GM18511 (cell line): ENCODE results near the gene PTER.

Experiments
- ATAC-seq: cut with Tn5 transposase; IDR thresholded peaks from one replicate; pipeline ENCODE4 v1.9.1; 2021; ENCODE audit warnings: mild to moderate bottlenecking, moderate library complexity; ENCODE audit not compliant: unreplicated experiment

Gene PTER

DNA sequence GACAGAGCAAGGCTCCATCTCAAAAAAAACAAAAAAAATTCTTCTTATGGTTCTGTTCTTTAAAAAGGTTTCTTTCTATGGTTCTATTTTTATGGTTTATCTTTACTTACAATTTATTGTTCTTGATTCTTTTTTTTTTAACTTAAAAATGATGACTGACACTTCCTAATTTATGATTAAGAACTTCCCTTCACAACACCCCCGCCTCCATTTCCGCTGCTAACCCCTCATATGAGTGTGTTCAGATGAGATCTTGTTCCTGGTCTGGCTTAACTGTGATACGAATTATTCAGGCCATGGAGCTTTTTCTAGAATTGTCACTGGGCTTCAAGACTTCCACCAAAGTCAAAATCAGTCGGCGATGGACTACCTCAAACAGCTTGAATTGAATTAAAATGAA lies 33.9 kb downstream of the PTER start:
- no peak for ATAC-seq

DNA sequence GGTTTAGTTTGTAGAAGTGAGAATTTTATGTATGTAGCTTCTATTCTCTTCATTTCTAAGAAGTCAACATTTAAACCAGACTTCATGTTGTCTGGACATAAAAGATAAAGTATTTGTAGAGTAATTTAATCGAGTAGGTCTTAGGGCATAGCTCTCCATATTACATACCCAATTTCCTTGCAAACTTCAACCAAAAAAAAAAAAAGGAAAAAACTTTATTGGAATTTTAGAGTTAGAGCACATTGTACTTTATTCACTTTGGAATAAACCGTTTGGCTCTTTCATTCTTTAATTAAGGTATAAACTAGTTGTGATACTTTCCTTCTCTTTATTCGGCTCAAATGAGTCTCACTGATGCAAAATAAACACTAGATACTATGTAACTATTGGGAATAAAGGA lies 36.0 kb downstream of the PTER start:
- no peak for ATAC-seq

DNA sequence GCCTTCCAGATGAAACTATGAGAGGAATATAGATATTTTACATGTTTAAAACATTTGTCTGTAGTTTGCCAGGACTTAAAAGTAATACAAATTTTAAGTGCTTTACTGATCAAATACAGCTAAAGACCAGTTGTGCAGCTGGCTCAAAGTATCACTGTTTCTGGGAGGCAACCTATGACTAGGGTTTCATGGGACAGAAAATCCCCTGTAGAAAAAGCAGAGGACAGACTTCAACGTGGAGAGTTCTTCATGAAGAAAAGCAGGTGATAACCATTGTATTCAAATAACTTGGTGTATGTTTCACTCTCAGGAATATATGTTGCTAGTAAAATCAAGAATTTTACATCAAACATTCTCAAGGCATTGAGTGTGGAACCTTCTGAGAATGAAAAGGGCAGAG lies 40.9 kb downstream of the PTER start:
- ATAC-seq: no peak

DNA sequence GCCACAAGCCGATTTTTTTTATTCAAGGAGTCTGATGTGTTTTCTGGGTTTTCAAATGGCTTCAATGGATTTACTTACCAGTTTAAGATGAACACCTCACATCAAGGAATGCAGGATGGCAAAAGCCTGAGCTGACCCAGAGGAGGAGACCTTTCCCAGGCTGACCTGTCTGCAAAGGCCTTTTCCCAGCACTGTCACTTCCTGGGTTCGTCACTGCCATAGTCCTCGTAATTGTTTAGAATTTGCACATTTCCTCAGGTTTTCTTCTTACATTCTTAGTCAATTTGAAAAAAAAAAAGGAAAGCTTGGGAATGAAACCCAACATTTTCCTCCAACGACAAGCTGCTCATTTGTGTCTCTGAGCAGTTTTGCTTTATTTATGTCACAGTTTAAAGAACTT lies 42.0 kb downstream of the PTER start:
- ATAC-seq: no peak

DNA sequence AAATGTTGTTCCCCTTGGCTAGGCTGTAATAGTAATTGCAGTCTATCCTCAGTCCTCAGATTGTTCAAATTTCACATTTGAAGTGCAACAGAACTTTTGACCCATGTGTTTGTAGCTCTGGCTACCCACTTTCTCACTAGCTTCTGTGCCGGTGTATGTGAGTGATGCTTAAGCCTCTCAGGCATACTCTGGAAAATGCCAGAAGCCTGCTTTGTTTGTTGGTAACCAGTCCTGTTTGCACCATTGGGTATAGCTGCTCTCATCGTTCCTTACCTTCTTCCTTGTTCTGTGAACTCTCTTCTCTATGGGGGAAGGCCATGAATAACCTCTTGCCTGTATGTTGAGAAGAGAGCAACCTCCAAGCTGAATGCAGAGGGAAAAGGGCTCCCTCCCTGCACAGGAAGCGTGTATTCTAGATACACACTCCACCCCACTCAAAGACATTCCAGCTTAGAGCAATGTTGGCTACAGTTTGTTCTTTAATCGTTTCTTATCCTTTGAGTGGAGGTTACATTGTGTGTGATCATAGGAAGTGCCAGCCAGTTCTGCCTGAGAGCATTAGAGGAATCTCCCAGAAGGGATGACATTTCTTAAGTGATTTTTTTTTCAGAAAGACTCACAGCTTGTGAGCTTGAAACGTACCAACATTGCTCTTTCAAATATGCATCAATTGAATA lies 44.4 kb downstream of the PTER start:
- no peak for ATAC-seq

DNA sequence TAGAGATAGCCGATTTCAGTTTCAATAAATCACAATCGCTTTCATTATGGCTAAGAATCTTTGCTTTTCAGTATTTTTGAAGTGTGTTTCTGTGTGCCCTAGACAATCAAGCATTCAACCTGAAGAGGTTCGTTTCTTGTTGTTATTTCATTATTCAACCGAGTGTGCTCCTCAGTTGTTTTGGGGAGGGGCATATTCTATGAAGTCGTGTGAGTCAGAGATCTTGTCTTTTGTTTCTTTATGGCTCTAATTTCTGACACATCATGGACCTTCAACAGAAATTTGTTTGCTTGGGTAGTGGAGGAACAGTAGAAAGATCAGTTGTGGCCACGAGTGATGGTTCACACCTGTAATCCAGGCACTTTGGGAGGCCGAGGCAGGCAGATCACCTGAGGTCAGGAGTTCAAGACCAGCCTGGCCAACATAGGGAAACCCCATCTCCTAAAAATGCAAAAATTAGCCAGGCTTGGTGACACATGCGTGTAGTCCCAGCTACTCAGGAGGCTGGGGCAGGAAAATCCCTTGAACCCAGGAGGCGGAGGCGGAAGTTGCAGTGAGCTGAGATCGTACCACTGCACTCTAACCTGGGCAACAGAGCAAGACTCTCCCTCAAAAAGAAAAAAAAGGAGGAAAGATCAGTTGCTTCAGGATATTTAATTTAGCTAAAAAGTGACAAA lies 46.6 kb downstream of the PTER start:
- ATAC-seq: no peak

DNA sequence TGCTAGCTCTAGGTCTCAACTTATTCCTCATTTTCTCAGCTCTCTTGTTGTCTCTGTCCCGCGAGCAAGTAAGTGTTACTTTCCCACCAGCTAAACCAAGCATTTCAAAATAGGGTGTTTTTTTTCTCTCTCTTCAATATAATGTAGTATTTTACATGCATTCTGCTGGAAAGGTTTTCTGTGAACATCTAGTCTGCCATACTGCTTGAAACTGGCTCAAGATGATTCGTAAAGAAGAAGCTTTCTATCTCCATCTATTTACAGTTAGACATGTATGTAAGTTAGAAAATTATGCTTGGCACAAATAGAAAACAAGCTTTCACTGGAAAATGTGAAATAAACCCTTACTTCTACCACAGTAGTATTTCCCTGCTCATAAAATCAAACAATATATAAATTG lies 53.7 kb downstream of the PTER start:
- ATAC-seq: no peak

DNA sequence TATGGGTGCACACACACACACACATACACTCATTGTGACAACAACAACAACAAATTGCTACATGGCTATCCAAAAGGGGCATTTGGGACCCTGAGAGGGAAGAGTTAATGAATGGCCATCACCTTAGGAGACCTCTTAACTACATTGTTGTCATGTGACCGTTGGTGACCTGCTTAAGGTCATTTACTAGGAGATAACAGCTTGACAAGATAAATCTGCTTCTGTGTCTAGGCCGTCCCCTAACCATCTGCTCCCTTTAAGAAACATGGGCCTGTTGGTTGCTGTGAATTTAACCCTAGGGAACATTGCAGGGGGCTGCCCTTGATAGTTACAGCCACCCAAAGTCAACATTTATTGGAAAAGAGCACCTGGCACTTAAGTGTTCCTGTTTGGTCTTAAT lies 55.1 kb downstream of the PTER start:
- ATAC-seq: no peak

DNA sequence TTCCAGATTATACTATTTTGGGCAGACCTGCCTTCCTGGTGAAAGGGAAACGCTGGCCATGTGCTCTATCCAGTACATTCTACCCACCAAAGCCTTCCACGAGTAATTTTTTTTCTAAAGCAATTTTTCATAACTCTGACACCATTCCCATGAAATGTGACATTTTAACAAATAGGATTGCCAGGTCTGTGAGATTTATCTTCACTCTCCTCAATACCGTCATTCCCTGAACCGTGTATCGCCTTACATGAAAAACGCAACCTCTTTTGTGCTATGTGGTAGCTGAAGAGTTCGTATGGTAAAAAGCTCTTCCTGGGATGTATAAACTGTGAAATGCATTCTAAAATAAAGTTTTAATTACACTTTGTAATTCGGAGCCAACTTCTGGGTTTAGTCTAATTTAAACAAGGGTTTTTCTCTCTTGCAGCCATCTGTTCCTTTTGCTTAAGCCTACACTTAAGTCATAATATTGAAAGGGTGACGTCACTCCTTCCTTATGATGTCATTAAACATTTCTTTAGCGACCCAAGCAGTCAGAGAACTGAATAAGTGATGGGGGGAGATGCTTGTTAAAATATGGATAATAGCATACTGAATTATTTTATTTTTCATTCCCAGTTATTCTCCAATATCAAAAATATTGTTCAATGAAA lies 57.2 kb downstream of the PTER start:
- no peak for ATAC-seq

DNA sequence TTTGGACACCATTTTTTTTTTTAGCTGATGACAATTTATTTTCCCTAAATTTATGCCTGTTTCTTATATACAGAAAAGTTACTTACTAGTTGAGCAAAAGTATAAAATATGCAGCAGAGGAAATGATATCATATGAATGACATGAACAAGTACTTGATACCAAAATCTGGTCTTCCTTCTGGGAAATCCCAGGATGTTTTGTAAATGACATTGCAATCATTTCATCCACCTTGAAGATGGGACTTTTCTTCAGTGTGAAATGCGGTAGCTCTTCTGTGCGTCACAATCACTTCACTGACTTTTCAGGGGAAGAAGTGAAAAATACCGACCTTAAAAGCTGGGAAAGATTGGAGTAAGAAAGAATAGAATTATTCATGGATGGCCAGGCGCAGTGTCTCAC lies 61.1 kb downstream of the PTER start:
- ATAC-seq: no peak

DNA sequence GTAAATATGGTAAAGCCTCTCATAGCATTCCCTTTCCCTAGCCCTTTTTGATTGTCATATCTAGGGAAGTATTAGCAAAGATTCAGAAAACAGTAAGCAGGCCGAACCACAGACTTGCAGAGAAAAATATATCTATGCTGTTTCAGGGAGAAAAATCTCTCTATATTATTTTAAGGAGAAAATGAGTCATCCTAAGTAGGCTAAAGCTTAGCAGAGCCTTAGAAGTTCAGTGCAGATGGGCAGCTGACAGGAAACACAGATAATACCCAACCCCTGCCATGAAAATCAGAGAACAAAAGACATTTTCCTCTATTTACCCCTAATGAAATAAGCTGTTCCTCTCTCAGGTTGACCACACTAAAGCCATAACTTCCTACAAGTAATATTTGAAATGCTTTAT lies 68.4 kb downstream of the PTER start:
- ATAC-seq: no peak

DNA sequence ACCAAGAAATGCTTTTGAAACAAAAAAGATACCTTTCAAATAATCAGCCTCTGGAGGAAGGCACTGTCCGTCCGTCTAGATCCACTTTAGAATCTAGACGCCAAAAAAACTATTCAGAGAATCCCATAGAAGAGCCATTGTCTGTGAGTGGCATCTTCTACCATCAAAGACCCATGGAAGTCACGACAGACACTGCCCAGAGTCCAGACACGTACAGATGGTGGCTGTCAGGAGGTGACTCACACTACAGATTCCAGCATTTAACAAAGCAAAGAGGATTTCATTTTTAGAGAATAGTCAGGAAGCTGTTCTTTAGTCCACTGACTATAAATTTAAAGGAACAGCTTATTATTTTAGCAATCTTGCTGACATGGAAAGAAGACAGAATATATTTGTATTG lies 73.2 kb downstream of the PTER start:
- no peak for ATAC-seq

DNA sequence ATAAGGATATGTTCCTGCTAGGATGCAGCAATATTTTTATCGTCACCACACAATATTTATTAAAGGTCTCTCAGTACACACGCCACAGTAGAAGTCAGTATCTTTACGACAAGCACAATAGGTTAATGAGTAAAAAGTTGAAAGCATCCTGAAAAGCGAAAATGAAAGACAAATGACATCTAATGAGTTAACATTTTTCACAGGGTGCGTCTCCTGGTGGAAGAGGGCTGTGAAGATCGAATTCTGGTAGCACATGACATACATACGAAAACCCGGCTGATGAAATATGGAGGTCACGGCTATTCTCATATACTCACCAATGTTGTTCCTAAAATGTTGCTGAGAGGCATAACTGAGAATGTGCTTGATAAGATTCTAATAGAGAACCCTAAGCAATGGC lies 74.0 kb downstream of the PTER start:
- no peak for ATAC-seq

DNA sequence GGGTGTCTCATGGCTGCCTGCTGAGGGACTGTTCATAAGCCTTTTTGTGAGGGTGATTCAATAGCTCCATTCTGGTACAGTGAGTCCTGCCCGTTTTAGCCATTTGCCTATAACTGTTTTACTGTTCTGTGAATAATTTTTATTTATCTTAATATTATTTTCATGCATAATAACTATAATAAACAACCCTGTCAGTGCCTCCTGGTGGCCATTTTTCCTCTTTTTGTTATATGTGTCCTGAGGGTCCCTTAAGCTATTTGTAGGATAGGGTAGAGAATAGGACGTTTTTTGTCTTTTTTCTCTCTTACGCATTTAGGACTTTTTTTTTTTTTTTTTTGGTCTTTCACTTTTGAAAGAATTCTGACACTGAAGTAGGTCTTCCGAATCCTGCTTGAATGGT lies 82.0 kb downstream of the PTER start:
- ATAC-seq: no peak

DNA sequence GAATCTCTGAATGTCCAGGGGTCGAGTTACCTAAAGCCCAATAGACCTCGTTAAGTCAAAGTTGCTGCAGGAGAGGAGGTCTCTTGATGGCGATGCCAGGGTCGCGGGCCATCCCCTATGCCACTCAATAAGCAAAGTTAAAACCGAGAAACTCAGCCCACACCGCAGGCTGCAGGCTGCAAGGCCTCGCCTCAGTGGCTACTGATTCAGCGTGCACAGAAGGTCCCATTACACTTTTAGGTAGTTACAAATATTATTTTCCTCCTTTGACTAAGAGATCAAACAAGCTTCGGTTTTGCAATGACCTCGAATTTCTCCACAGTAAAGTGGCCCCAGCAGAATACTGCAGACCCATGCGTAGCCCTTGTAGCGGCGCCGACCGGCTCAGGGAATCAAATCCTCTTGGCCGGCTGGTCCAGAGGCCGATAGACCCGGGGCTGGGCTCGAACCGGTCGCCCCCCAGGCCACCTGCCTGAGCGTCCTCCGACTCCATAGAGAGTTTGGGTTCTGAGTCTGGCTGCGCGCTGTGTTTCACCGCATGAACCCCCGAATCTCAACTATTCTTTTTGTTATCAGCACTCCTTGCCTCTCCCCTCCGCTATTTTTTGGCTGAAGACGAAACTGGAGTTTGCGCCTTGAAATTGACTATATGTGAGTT lies 82.6 kb downstream of the PTER start:
- no peak for ATAC-seq

DNA sequence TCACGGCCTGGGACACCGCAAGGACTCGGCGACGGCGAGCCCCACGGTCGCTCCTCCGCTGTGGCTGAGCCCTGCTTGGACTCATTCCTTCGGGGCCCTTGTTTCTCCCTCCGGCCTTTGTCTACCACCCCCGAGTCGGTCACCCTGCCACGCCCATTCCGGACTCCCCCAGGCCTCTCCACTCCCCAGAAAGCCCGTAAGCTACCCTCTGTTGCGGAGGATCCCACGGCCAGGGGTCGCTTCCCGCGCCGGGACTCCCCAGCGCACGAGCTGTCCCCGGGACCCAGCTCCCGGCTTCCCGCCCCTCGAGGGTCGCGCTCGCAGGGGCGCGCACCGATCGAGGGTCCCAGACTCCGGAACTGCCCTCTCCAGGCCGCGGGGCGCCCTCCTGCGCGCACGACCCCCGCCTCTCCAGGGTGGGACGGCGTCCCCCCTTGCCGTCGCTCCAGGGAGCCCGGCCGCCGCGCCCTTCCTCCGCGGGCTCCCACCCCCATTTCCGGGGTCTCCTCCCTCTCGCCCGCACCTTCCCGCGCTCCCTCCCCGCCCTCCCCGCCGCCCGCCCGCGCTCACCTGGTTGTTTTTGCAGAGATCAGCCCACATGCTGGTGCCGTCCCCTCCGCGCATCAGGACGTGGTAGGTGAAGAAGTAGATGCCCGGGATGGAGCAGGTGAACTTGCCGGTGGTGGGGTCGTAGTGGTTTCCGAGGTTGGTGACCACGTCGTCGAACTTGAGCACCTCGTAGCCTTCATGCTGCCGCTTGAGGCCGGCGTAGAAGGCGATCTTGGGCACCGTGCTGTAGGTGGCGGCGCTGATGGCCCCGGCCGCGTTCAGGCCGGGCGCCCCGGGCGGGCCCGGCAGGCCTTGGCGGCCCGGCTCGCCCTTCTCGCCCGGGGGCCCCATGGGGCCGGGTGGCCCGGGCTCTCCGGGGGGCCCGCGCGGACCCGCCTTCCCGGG lies 83.4 kb downstream of the PTER start:
- peak; percentile 37 for ATAC-seq

DNA sequence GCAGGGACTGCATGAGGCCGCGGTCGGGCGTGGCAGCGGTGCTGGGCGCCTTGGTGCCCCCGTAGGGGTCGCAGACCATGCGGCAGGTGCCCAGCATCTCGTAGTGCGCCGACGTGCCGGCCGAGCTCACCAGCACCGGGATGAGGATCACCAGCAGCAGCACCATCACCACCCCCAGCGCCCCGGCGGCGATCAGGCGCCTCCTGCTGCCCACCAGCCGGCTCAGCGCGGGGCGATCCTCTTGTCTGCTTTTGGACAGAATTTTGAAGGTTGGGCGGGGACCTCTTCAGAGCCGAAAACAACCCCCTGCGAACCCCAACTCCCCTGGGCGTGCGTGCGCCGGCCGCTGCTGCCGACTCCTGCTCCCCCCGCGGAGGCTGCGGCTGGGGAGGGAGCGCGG lies 84.1 kb downstream of the PTER start:
- ATAC-seq: peak; percentile 56

DNA sequence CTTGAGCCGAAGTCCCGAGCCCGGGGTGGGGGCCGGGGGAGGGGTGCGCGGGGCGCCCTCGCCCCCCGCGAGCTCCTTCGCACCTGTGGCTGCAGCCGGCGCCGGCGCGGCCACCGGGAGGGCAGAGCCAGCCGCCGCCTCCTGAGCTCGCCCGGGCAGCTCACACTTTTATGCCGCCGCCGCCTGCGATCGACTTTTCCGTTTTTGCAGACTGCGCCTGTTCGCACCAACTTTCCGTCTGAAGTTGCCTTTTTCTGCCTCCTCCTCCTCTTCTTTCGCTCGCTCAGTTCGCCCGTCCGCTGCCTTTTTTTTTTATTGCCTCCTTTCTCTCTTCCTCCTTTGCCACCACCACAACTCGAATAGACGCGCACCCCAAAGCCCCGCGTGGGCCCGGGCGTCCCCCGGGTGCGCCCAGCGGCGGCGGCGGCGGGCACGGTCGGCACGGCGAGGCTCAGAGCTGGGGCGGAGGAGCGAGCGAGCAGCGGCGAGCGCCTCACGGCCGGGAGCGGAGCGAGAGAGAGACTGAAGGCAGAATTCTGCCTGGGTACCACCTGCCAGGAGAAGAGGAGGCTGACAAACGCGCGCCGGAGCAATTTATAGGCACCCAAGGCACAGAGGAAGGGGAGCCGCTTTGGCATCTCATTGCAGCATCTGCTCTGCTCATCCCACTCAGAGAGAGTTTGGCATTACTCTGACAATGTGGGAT lies 84.7 kb downstream of the PTER start, which contains the start of gene C1QL3:
Gene C1QL3 (minus strand): TSS at position 569 of the 706 bp plus-strand sequence. CDS start 814 bp downstream, outside the sequence.
- ATAC-seq: peak; percentile 46

DNA sequence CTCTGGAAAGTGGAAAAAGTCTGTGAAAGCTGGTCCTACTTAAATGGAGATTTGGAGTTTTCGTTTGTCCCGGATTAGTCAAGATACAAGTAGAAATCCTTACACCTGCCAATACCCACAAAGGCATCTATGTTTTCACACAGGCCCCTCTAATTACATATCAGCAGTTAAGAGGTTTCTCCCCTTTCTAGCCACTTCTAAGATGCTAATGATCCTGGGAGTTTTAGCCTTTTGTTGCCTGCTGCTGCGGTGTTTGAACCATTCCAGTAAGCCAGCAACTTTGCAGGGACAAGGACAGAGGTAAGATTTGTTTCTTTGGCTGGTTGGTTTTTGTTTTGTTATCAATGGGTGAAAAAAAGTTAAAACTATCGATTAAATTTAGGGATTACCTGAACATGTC lies 90.6 kb downstream of the PTER start:
- ATAC-seq: no peak

DNA sequence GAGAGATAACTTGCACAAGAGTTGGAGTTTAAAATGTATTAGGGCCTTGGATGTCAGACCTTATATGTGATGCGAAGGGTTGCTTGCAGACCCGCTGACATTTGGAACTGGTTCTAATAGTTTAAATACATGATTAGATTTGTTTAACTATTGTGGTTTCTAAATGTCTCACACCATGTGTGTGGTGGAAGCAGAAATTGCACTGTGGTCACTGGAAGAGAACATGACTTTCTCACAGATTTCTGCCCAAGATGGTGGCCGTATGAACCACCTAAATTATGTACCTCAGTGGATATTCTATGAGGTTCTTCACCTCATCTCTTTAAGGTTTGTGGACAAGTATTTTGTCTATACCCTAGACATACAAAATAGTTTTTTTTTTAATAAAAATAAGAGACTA lies 93.0 kb downstream of the PTER start:
- no peak for ATAC-seq
